GM18951 (cell line): ENCODE data around the gene GNB1.

ENCODE experiments used
- POLR2A ChIP-seq: IDR thresholded peaks from 4 replicates; pipeline ENCODE4 v1.6.1; 2011; ENCODE audit warnings: mild to moderate bottlenecking; ENCODE audit not compliant: insufficient read length, insufficient read depth; ENCODE audit errors: extremely low read depth
- in situ Hi-C: fragments of 300-500 bp; cut with MboI; formaldehyde crosslinking; loops from one replicate; pipeline ENCODE4 v1.12.0; 2022; ENCODE audit warnings: low sequenced_read_pairs, mixed read lengths, inconsistent platforms; ENCODE audit not compliant: unreplicated experiment

GNB1 gene

GRCh38 chr1:1883092-1883873 lies 7.6 kb downstream of the GNB1 start:
- no peak for TF ChIP-seq POLR2A
- in situ Hi-C loops: no loop called here

- in situ Hi-C loops: no loop called here
- no peak for TF ChIP-seq POLR2A
Measured at GRCh38 chr1:1881727-1882126, 9.2 kb downstream of the GNB1 start.

GRCh38 chr1:1880617-1881312 lies 10.1 kb downstream of the GNB1 start:
- no peak for TF ChIP-seq POLR2A
- in situ Hi-C loops: no loop called here

- no peak for TF ChIP-seq POLR2A
- in situ Hi-C loops: no loop called here
Measured at GRCh38 chr1:1879942-1880341, 10.9 kb downstream of the GNB1 start.

GRCh38 chr1:1877865-1878436 lies 12.9 kb downstream of the GNB1 start:
- in situ Hi-C loops: no loop called here
- no peak for TF ChIP-seq POLR2A

- TF ChIP-seq POLR2A: no peak
- in situ Hi-C loops: no loop called here
Measured at GRCh38 chr1:1876335-1876930, 14.5 kb downstream of the GNB1 start.

GRCh38 chr1:1875932-1876331 lies 15.0 kb downstream of the GNB1 start:
- in situ Hi-C loops: no loop called here
- TF ChIP-seq POLR2A: no peak

- TF ChIP-seq POLR2A: no peak
- in situ Hi-C loops: no loop called here
Measured at GRCh38 chr1:1874901-1875300, 16.0 kb downstream of the GNB1 start.

GRCh38 chr1:1873186-1873585 lies 17.7 kb downstream of the GNB1 start:
- TF ChIP-seq POLR2A: no peak

GRCh38 chr1:1872329-1872994 lies 18.4 kb downstream of the GNB1 start:
- no peak for TF ChIP-seq POLR2A
- in situ Hi-C loops: no loop called here

More at GRCh38 chr1:1873186-1873585, 17.7 kb downstream of the GNB1 start:
- in situ Hi-C loops: no loop called here

- in situ Hi-C loops: no loop called here
- no peak for TF ChIP-seq POLR2A
Measured at GRCh38 chr1:1869469-1869868, 21.4 kb downstream of the GNB1 start.

GRCh38 chr1:1867164-1867563 lies 23.7 kb downstream of the GNB1 start:
- in situ Hi-C loops: no loop called here
- no peak for TF ChIP-seq POLR2A
